HG02798 (cell line): ENCODE results near the gene CHST6.

Experiments
- ATAC-seq: cut with Tn5 transposase; IDR thresholded peaks from one replicate; pipeline ENCODE4 v1.9.1; 2021; ENCODE audit warnings: mild to moderate bottlenecking; ENCODE audit not compliant: unreplicated experiment, poor library complexity

The CHST6 gene

GRCh38 chr16:75478480-75479345, 16.5 kb downstream of the CHST6 start:
- ATAC-seq: no peak

- no peak for ATAC-seq
Observed at GRCh38 chr16:75477680-75478473, 17.4 kb downstream of the CHST6 start.

DNA sequence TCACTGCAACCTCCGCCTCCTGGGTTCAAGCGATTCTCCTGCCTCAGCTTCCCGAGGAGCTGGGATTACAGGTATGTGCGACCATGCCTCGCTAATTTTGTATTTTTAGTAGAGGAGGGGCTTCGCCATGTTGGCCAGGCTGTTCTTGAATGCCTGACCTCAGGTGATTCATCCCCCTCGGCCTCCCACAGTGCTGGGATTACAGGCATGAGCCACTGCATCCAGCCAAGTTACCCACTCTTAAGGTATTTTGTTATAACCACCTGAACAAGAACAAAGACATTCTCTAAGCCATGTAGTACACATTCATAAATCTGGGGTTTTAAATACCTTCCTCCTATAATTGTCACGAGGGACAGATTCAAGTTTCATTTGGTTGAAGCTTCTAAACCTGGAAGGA, 18.4 kb downstream of the CHST6 start:
- no peak for ATAC-seq

GRCh38 chr16:75475420-75475847, 19.8 kb downstream of the CHST6 start:
- ATAC-seq: no peak

DNA sequence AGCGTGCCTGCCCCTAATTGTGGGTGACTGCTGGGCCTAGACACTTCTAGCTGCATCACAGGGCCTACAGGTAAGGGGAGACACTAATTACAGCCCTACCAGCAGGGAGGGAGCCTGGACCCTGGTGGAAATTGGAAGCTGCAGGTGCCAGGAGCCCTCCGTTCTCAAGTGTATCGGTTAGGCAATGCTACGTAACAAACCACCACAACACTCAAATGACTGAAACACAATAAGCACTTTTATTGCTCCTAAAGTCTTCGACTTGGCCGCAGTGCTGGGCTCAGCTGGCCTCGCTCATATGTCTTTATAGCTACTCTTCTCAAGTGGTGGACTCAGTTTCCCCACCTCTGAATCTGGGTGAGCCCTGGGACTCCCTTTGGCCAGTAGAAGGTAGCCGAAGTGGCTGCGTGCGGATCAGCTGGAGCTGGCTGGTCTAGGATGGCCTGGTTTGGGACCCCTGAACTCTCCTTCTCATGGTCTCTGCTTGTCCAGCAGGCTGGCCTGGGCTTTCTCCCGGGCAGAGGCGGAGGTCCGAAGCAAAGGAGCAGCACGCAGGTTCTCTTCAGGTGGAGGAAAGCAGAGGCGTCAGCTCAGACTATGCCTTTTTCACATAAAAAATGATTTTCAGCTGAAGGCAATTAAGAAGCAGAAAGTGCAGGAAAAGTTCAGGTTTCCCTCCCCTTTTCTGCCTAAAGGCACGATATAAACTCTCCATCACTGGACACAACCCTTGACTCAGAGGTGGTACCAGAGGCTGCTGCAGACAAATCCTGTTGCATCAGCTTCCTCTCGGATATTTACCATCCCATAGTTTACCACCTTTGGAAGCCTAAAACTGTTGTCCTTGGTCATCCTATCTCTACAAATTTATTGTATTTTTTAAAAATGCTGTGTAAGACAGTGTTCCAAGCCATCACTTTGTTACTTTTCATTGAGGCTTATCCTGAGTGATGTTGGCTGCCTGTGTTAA, 22.0 kb downstream of the CHST6 start:
- ATAC-seq: no peak

- ATAC-seq: peak; percentile 86
Observed at GRCh38 chr16:75471723-75472633, 23.3 kb downstream of the CHST6 start.

DNA sequence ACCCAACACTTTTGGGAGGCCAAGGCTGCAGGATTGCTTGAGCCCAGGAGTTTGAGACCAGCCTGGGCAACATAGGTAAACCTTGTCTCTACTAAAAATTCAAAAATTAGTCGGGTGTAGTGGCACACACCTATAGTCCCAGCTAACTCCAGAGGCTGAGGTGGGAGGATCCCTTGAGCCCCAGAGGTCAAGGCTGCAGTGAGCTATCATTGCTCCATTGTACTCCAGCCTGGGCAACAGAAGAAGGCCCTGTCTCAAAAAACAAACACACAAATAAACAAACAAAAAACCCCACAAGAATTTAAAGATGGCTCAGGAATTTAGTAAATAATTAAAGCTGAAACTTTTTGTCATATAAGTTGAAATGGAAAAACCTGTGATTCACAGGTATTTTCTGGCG, 28.5 kb downstream of the CHST6 start:
- no peak for ATAC-seq

- peak; percentile 94 for ATAC-seq
Observed at GRCh38 chr16:75464122-75464918, 30.9 kb downstream of the CHST6 start, which contains the start of gene TMEM170A. Gene TMEM170A, minus strand, starts transcription at chr16:75464689. Its CDS starts 89 bp downstream, at chr16:75464600.

DNA sequence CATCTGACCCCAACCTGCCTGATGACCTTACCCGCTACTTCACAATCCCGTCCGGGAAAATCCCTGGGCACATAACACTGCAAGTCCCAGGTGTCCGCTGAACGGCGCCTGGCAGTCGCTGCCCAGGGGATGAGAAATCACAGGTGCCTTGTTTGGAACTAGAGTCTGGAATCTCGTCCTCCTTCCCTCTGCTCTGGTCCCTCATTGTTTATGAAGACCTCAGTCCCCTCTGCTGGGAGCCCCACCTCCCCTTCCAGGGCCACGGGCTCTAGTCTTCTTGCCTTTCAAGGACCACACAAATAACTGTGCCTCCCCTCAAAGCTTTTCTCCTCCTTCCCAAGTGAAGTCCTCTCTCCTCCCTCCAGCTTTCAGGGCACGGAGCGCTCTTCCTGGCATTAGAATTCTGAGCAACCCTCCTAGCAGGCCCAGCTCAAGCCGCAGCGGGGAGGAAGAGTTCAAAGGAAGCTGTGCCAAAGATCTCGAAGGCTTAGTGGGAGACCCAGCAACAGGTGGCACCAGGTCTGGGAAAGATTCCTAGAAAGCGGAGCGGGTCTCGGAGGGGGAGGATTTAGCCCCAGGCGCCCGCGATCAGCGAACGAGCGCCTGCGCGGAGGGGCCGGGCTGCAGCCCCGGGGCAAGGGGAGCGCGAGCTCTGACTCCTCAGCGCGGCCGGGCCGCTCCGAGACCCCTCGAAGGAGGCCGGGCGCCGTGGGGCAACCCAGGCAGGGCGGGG, 31.7 kb downstream of the CHST6 start:
- peak; percentile 15 for ATAC-seq

- ATAC-seq: peak; percentile 16
Observed at GRCh38 chr16:75462806-75463205, 32.4 kb downstream of the CHST6 start.

- ATAC-seq: no peak
Observed at GRCh38 chr16:75461575-75461974, 33.7 kb downstream of the CHST6 start.

DNA sequence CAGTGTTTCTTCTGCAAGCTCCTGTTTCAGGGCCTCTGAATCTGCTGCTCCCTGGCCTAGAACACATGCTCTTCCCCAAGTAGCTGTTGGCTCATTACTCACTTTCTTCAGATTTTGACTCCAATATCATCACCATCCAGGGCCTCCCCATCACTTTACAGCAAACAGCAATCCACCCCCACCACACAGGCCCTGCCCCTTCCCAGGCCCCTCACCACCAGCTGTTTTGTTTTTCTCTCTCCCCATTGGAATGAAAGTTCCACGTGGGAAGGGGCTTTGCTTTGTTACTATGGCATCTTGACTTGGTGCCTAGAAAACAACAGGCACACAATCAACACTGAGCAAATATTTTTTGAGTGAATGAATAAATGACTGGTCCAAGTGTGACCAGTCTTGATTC, 34.8 kb downstream of the CHST6 start:
- no peak for ATAC-seq

GRCh38 chr16:75459691-75460090, 35.5 kb downstream of the CHST6 start:
- ATAC-seq: no peak

DNA sequence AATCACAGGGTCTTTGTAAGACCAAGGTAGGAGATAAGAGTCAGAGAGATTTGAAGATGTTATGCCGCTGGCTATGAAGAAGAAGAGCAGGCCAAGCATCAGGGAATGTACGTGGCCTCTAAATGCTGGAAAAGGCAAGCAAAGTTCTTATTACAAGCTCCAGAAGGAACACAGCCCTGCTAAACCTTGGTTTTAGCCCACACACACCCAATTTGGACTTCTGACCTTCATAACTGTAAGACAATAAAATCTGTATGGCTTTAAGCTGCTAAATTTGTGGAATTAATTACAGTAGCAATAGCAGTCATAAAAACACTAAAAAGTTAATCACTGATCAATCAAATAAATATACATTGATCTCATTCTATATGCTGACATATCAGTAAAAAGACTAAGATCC, 36.8 kb downstream of the CHST6 start:
- ATAC-seq: no peak

DNA sequence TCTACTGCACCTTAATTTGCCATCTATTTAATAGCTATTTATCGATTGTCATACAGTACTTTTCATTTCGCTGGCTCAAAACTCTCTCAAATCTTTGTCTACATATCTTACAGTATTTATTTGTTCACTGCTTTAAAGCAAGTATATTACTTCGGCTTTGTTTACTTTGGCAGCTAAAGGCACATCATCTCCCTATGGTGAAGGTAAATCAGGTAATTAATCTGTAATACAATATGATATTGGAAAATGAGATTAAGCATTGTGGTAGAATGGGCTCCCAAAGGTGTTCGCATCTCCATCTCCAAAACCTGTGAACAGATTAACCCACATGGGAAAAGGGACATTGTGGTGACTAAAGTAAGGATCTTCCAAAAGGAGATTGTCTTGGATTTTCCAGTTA, 37.2 kb downstream of the CHST6 start:
- ATAC-seq: no peak

- no peak for ATAC-seq
Observed at GRCh38 chr16:75457485-75458021, 37.7 kb downstream of the CHST6 start.

- no peak for ATAC-seq
Observed at GRCh38 chr16:75456971-75457370, 38.3 kb downstream of the CHST6 start.
